K562 (cell line): ENCODE results near the gene NT5C. TPM values are rescaled to one million over a fixed set of nuclear protein-coding genes. Genes with fewer than 3 reads are reported as not detected.
"Not testable (repeated sequence)": the region's sequence is repeated elsewhere in the genome, so short reads cannot be mapped to it uniquely, and the experiment has no call there.

ENCODE experiments used
- ATAC-seq: fragments of 200-7000 bp; cut with Tn5 transposase; 3 replicates; pipeline ENCODE4 v1.9.1; 2020; ENCODE audit warnings: moderate library complexity
- BruUV-seq: library from RNA; stranded (reverse); fragments of 400-500 nt; replicated peaks from 2 replicates; lab custom pipeline; 2021; lab: Mats Ljungman, UMichigan
- CTCF ChIA-PET: fragments of 300-600 bp; formaldehyde crosslinking; extraction: SDS; loops from one replicate; lab custom pipeline; 2021; ENCODE audit warnings: low intra/inter-chr PET ratio; lab: Yijun Ruan, JAX
- POLR2A ChIA-PET: fragments of 300-600, 350-650 bp; sonication (Branson Sonifier 250); formaldehyde crosslinking; extraction: SDS; loops from one replicate; lab custom pipeline; 2021; ENCODE audit warnings: antibody characterized with exemption, inconsistent platforms; lab: Yijun Ruan, JAX
- DNase-seq, 4 experiments: peaks; one replicate each; pipeline versions ENCODE4 v3.0.0 to v3.0.0-alpha.2; 2011 to 2018; ENCODE audit warnings: low spot score in 3 of 4, mixed read lengths in 3 of 4; ENCODE audit errors: extremely low read depth in 1 of 4
- FAIRE-seq: peaks from 2 replicates; lab custom pipeline; 2011; peaks lifted over from hg19 to GRCh38; lab: Jason Lieb, UNC
- H2AFZ ChIP-seq: 2 replicates; pipeline ENCODE4 v1.6.0; 2011; ENCODE audit warnings: low read depth, low read length, control low read depth, inconsistent platforms
- H3K27ac ChIP-seq: fragments of 200-600 bp; 3 replicates; pipeline ENCODE4 v1.8.0; 2011; ENCODE audit warnings: low read depth, mild to moderate bottlenecking, control low read depth, inconsistent platforms, low read length, moderate library complexity, mixed read lengths; ENCODE audit errors: extremely low read depth
- H3K27me3 ChIP-seq, 2 experiments: fragments of 300-600 bp in 1 of 2; 2 replicates in 1 of 2; 3 replicates in 1 of 2; pipeline versions ENCODE4 v1.6.0 to v1.8.0; 2011; ENCODE audit warnings: inconsistent platforms in 2 of 2, low read length in 2 of 2, mild to moderate bottlenecking in 1 of 2, mixed read lengths in 1 of 2, moderate library complexity in 1 of 2; ENCODE audit not compliant: control insufficient read depth in 2 of 2, insufficient read depth in 2 of 2
- H3K36me3 ChIP-seq: fragments of 300-600 bp; 3 replicates; pipeline ENCODE4 v1.8.0; 2011; ENCODE audit warnings: mild to moderate bottlenecking, low read length, inconsistent platforms; ENCODE audit not compliant: control insufficient read depth, insufficient read depth
- H3K4me1 ChIP-seq, 2 experiments: fragments of 200-600 bp in 1 of 2; replicated peaks in 1 of 2; 2 replicates in 1 of 2; 3 replicates in 1 of 2; pipeline versions ENCODE4 v1.5.1 to v1.8.0; 2011; ENCODE audit warnings: inconsistent platforms in 2 of 2, low read length in 2 of 2, mild to moderate bottlenecking in 1 of 2, mixed read lengths in 1 of 2, moderate library complexity in 1 of 2; ENCODE audit not compliant: control insufficient read depth in 2 of 2, insufficient read depth in 2 of 2
- H3K4me2 ChIP-seq: 2 replicates; pipeline ENCODE4 v1.6.1; 2011; ENCODE audit warnings: low read length, control low read depth, inconsistent platforms, mixed read lengths; ENCODE audit not compliant: insufficient read depth
- H3K4me3 ChIP-seq: fragments of 200-600 bp; sonication (generic), shearing (Covaris generic); 2 replicates; pipeline ENCODE4 v1.5.1; 2016; ENCODE audit warnings: control low read depth, inconsistent platforms
- H3K79me2 ChIP-seq: fragments of 200-600 bp; 3 replicates; pipeline ENCODE4 v1.8.0; 2011; ENCODE audit warnings: low read length, inconsistent platforms; ENCODE audit not compliant: control insufficient read depth, insufficient read depth
- H3K9ac ChIP-seq, 2 experiments: 2 replicates each; pipeline versions ENCODE4 v1.6.0 to v1.6.1; 2011; ENCODE audit warnings: low read depth in 2 of 2, low read length in 2 of 2, control low read depth in 1 of 2, inconsistent platforms in 1 of 2, mild to moderate bottlenecking in 1 of 2, mixed read lengths in 1 of 2; ENCODE audit not compliant: insufficient read depth in 1 of 2
- H3K9me1 ChIP-seq: one replicate; pipeline ENCODE4 v1.6.0; 2011; ENCODE audit warnings: inconsistent platforms, mild to moderate bottlenecking, low read length, moderate library complexity; ENCODE audit not compliant: control insufficient read depth, insufficient read depth
- H3K9me3 ChIP-seq: replicated peaks from 2 replicates; pipeline ENCODE4 v1.5.1; 2011; ENCODE audit warnings: low read depth, low read length, inconsistent platforms; ENCODE audit not compliant: control insufficient read depth, insufficient read depth
- H4K20me1 ChIP-seq: replicated peaks from 2 replicates; pipeline ENCODE4 v1.6.1; 2011; ENCODE audit warnings: low read length, inconsistent platforms, mixed read lengths; ENCODE audit not compliant: control insufficient read depth, insufficient read depth
- GATA2 ChIP-seq: sonication (generic); formaldehyde crosslinking; IDR thresholded peaks from 2 replicates; pipeline ENCODE4 v1.4.0; 2020; ENCODE audit warnings: mild to moderate bottlenecking, missing genetic modification reagents
- KLF6 ChIP-seq: fragments of 250-450 bp; sonication (Bioruptor Pico); IDR thresholded peaks from 2 replicates; pipeline ENCODE4 v1.4.0; 2020; ENCODE audit warnings: mild to moderate bottlenecking, moderate library complexity, borderline replicate concordance
- MTA3 ChIP-seq: fragments of 450-650 bp; formaldehyde crosslinking; IDR thresholded peaks from 2 replicates; pipeline ENCODE4 v1.6.1; 2017; ENCODE audit warnings: mild to moderate bottlenecking, borderline replicate concordance
- POLR2G ChIP-seq: fragments of 200-400 bp; formaldehyde crosslinking; IDR thresholded peaks from 2 replicates; pipeline ENCODE4 v1.6.1; 2017; ENCODE audit warnings: low read depth, mild to moderate bottlenecking, antibody characterized with exemption, low read length, moderate library complexity
- SUPT5H ChIP-seq: fragments of 450-650 bp; IDR thresholded peaks from 2 replicates; pipeline ENCODE4 v1.6.1; 2016
- ZC3H11A ChIP-seq: IDR thresholded peaks from 2 replicates; pipeline ENCODE4 v1.6.1; 2012; ENCODE audit warnings: low read depth, low read length, improper control_type of control experiment
- WGBS: fragments of 100-300 bp; shearing (Covaris generic); methylation state at CpG from one replicate; pipeline ENCODE4 v1.1.6; 2016; ENCODE audit warnings: low coverage, mixed read lengths; ENCODE audit not compliant: insufficient coverage; ENCODE audit errors: missing lambda C conversion rate; 5-methylcytosine and 5-hydroxymethylcytosine counted together
- in situ Hi-C: fragments of 300-500 bp; cut with MboI; formaldehyde crosslinking; loops from 4 replicates; pipeline ENCODE4 v1.15.0; 2018; ENCODE audit warnings: inconsistent platforms, mixed read lengths
- intact Hi-C: fragments of 100-400 bp; cut with micrococcal nuclease; formaldehyde crosslinking; loops from 2 replicates; pipeline ENCODE4 v1.14.2; 2022
- polyA plus RNA-seq, 8 experiments: library from polyadenylated mRNA; depleted of rRNA in 4 of 8; stranded (reverse) in 5 of 8; unstranded in 3 of 8; fragments of >200 nt; fragmentation: Nextera tagmentation in 2 of 8; fragmentation: Illumina TruSeq in 1 of 8; extraction: Ambion mirVana in 2 of 8; extraction: Trizol in 1 of 8; gene quantifications; 2 replicates each; pipeline versions ENCODE4 v1.2.1 to v1.2.3, GENCODE V29; 2011 to 2014; ENCODE audit warnings: inconsistent platforms in 1 of 8, missing spikeins in 1 of 8
- total RNA-seq, 7 experiments: library from RNA; depleted of rRNA in 6 of 7; stranded (reverse); fragments of >200 nt in 6 of 7; fragmentation: Illumina TruSeq in 2 of 7; extraction: Trizol in 2 of 7; gene quantifications; 2 replicates each; pipeline versions ENCODE4 v1.2.1 to v1.2.3, GENCODE V29; 2011 to 2021; ENCODE audit warnings: low replicate concordance in 1 of 7

The NT5C gene
- total and polyA plus RNA-seq, 9 of the 15 experiments (the other 6 are each of a cell fraction or from before 2014, with no cell fraction given) = 2.9 to 205 (median 45.0) TPM

- TF ChIP-seq SUPT5H = peak; percentile 22; the same call in 1 of the 2 replicates
- H3K9me1 ChIP-seq, H3K79me2 ChIP-seq, H3K27me3 ChIP-seq, H3K4me3 ChIP-seq, FAIRE-seq, H3K27ac ChIP-seq, H2AFZ ChIP-seq, H3K4me1 ChIP-seq, DNase-seq, H4K20me1 ChIP-seq, intact Hi-C loops, H3K4me2 ChIP-seq, in situ Hi-C loops, ATAC-seq, H3K9me3 ChIP-seq, H3K9ac ChIP-seq, CTCF ChIA-PET, BruUV-seq: not testable (repeated sequence)
- WGBS = 97% methylated on average over 8 of the region's 9 CpGs
- POLR2A ChIA-PET = interaction anchor here (0.6 to 6.3 kb wide), 11 partner anchors 8 to 268 kb away, joined by 3 to 58 read pairs (median 3); partner anchors contain the start of genes JPT1 and NUP85
- H3K36me3 ChIP-seq = peaks cover 74% of the 10 kb centered on the region
Measured at GRCh38 chr17:75137762-75138161, 6.2 kb upstream of the NT5C start.

DNA sequence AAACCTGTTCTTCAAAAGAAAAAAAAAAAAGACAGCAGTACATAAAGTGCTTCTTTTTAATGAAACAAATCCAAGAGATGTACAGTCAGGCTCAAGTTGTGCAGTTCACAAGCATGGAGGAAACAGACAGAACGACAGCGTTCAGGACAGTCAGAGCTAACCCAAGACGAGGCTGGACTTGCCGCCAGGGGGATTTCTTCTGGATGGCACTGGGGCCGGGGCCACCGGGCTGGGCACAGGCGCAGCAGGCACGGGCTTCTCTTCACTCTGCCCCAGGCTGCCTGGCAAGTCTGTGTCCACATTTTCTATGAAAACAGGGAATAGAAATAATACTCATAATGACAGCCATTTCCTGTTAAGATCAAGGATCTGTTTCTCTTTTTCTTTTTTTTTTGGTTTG, 4.4 kb upstream of the NT5C start:
- no peak for ATAC-seq
- Histone ChIP-seq H3K4me3 (no peak overlapping the region), H4K20me1 (no peaks in the 10 kb centered on the region), H3K4me2 (no peak overlapping the region), H3K79me2 (peaks cover 9% of the 10 kb centered on the region), H3K27me3 (no peaks in the 10 kb centered on the region), H3K9me3 (no peaks in the 10 kb centered on the region), H3K9ac (peak overlapping the region in 1 of 2 experiments; percentile 81; a peak in 1 of 4 replicates), H3K9me1 (no peaks in the 10 kb centered on the region), H3K36me3 (peaks cover 58% of the 10 kb centered on the region), H3K27ac (no peak overlapping the region; the same call in 2 of the 3 replicates), H3K4me1 (peaks cover 8 to 19% of the 10 kb centered on the region in 2 experiments; a peak in 4 of 5 replicates), H2AFZ (no peak overlapping the region)
- no peak for DNase-seq
- POLR2A ChIA-PET = interaction anchor here (0.7 to 6.3 kb wide), 5 partner anchors 10 to 124 kb away, joined by 3 to 58 read pairs (median 5); no protein-coding TSS in a partner anchor
- 94% methylated on average over 7 of the region's 8 CpGs for WGBS
- FAIRE-seq = no peak
- in situ Hi-C loops = no loop called here
- TF ChIP-seq POLR2G (peak; percentile 46; the same call in 1 of the 2 replicates), ZC3H11A (no peak), KLF6 (no peak), MTA3 (no peak), GATA2 (CRISPR knock-in tag) (no peak)
- BruUV-seq = no TSS peak
- CTCF ChIA-PET = no interaction called here
- intact Hi-C loops = no loop called here
